H54 (cell line): ENCODE results near the gene CLK4.

Experiments
- DNase-seq: peaks from one replicate; pipeline ENCODE4 v3.0.0; 2011; ENCODE audit warnings: low spot score, mixed read lengths; ENCODE audit not compliant: insufficient read length
- FAIRE-seq: peaks from 3 replicates; lab custom pipeline; 2011; peaks lifted over from hg19 to GRCh38; lab: Jason Lieb, UNC
- POLR2A ChIP-seq: IDR thresholded peaks from 2 replicates; pipeline ENCODE4 v1.6.1; 2011; ENCODE audit warnings: low read depth, mild to moderate bottlenecking, low read length

CLK4 gene

GRCh38 chr5:178589180-178590140 is 37.4 kb downstream of the CLK4 start:
- DNase-seq (no peak), FAIRE-seq (no peak)
- TF ChIP-seq POLR2A, result no peak

- FAIRE-seq (no peak), DNase-seq (no peak)
- TF ChIP-seq POLR2A, result no peak
Measured at GRCh38 chr5:178588769-178589168, 38.1 kb downstream of the CLK4 start.

GRCh38 chr5:178587763-178588611 is 38.9 kb downstream of the CLK4 start:
- FAIRE-seq, result no peak
- TF ChIP-seq POLR2A, result no peak
- no peak for DNase-seq

- DNase-seq (no peak), FAIRE-seq (no peak)
- no peak for TF ChIP-seq POLR2A
Measured at GRCh38 chr5:178586396-178586795, 40.5 kb downstream of the CLK4 start.

- peak; percentile 92 for FAIRE-seq
Measured at GRCh38 chr5:178585421-178585820, 41.4 kb downstream of the CLK4 start.

GRCh38 chr5:178583279-178583678 is 43.6 kb downstream of the CLK4 start:
- TF ChIP-seq POLR2A, result no peak
- FAIRE-seq (no peak), DNase-seq (no peak)

More at GRCh38 chr5:178585421-178585820, 41.4 kb downstream of the CLK4 start:
- DNase-seq, result peak; percentile 50

GRCh38 chr5:178582291-178582690 is 44.6 kb downstream of the CLK4 start:
- no peak for TF ChIP-seq POLR2A
- FAIRE-seq (no peak), DNase-seq (no peak)

- no peak for TF ChIP-seq POLR2A
- no peak for FAIRE-seq
- DNase-seq, result no peak
Measured at GRCh38 chr5:178581621-178582020, 45.2 kb downstream of the CLK4 start.

GRCh38 chr5:178580271-178580955 is 46.4 kb downstream of the CLK4 start:
- TF ChIP-seq POLR2A, result no peak
- FAIRE-seq, result no peak

GRCh38 chr5:178577944-178578343 is 48.9 kb downstream of the CLK4 start:
- DNase-seq, result no peak
- no peak for TF ChIP-seq POLR2A
- FAIRE-seq, result no peak

More at GRCh38 chr5:178580271-178580955, 46.4 kb downstream of the CLK4 start:
- DNase-seq, result no peak

- DNase-seq (no peak), FAIRE-seq (no peak)
- TF ChIP-seq POLR2A, result no peak
Measured at GRCh38 chr5:178577376-178577839, 49.4 kb downstream of the CLK4 start.

- no peak for DNase-seq
Measured at GRCh38 chr5:178576591-178577351, 50.1 kb downstream of the CLK4 start.

GRCh38 chr5:178573216-178573615 is 53.6 kb downstream of the CLK4 start:
- no peak for FAIRE-seq
- TF ChIP-seq POLR2A, result no peak
- no peak for DNase-seq

More at GRCh38 chr5:178576591-178577351, 50.1 kb downstream of the CLK4 start:
- no peak for FAIRE-seq
- TF ChIP-seq POLR2A, result no peak
